GM19035 (cell line): ENCODE results near the gene MASTL.
A peak's percentile ranks its signal among the peaks of the same experiment; 100 is the strongest.
"Not testable (repeated sequence)": the region's sequence is repeated elsewhere in the genome, so short reads cannot be mapped to it uniquely, and the experiment has no call there.

Experiments
- ATAC-seq: cut with Tn5 transposase; IDR thresholded peaks from one replicate; pipeline ENCODE4 v1.9.1; 2021; ENCODE audit not compliant: unreplicated experiment

Gene MASTL

DNA sequence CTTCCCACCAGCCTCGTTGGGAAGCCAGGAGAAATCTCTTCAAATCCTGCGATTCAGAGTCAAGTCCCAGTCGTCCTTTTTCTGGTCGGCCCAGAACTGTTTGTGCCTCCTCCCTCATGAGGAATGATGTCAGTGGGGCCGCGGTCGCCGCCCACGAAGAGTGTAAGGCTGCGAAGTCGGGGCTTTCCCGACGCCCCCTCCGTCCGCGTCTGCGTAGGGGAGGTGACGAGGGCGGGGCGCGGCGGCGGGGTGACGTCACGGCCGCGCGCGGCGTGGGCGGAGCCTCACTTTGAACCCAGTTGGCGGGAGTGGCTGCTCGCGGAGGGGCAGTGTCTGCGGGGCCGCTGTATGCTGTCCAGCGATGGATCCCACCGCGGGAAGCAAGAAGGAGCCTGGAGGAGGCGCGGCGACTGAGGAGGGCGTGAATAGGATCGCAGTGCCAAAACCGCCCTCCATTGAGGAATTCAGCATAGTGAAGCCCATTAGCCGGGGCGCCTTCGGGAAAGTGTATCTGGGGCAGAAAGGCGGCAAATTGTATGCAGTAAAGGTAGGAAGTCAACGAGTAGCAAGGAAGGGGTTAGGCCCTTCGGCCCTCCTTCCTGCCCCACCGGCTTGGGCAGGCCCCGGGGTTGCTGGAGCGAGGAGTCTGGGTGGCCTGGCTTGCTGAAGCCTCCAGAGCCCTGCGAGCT, at the start of gene MASTL:
TSS of gene MASTL (plus strand) at position 287 of the 689 bp plus-strand sequence. CDS start at position 362, 75 bp downstream.
- peak; percentile 82 for ATAC-seq

DNA sequence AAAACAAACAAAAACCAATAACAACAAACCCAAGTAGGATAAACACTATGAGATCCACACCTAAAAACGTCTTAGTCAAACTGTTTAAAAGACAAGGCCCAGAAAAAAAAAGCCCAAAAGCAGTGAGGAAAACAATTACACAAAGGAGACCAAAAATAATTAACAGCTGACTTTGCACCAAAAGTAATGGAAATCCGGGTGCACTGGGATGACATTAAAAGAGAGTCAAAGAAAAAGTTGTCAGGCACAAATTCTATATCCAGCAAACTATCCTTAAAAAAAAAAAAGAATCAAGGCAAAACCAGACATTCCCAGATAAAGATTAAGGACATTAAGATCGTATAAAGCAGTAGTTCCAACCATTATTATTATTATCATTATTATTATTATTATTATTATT, 47.0 kb upstream of the MASTL start:
- no peak for ATAC-seq

DNA sequence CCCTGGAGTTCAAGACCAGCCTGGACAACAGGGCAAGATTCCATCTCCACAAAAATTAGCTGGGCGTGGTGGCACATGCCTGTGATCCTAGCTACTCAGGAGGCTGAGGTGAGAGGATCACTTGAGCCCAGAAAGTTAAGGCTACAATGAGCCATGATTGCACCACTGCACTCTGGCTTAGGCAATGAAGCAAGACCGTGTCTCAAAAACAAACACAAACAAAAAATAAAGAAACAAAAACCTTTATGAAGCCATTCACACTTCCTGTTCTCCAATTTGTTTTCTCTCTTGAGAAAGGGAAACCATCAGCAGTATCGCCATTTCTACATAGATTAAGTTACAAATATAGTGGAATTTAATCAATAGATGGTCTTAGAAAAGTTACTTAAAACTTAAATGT, 20.8 kb upstream of the MASTL start:
- no peak for ATAC-seq

DNA sequence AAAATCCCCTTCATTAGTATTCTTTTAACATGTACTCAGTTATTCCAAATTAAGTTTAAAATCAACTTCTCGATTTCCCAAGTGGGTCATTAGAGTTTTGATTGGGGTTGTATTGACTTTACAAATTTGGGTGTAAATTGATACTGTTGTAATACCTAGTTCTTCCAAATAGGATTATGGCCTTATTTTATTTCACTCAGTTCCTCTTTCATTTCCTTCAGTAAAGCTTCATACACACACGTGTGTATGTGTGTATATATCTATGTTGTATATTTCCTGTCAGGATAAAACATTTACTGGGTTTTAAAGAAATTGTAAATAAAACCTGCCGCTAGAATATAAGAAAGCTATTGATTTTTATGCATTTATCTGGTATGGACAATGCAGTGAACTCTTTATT, 16.9 kb upstream of the MASTL start:
- no peak for ATAC-seq

DNA sequence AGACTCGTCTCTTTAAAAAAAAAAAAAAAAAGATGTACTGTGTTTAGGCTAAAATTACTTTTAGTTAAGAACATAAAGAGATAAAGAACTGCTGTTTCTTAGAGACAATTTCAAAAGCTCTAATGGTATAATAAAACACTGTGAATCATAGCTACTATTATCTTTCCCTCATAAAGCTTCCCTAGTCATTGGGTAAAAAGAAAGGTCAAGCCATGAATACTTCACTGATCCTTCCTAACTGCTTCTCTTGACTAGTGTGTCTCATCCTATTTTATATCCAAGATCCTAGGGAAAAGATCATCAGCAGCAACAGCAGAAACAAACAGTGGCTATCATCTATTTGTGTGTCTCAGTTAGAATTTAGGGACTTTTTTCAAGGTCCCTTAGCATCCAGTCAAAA, 11.5 kb upstream of the MASTL start:
- ATAC-seq: no peak

DNA sequence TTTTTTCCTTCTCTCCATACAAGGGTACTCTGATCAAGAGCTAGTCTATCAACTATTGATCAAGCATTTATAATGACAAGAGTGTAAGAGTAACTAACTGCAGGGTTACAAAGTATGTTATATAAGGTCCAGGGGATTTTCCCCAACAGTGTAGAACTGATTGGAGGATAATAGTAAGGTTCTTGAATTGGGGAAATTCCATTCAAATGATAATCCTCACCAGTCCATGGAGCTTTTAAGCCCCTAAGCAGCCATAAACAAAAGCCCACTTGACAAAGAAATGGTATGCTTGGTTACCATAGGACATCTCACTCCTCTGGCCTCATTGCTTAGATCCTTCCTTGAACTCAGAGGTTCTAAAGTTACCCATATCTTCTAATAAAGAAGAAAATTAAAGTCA, 9.2 kb upstream of the MASTL start:
- no peak for ATAC-seq

DNA sequence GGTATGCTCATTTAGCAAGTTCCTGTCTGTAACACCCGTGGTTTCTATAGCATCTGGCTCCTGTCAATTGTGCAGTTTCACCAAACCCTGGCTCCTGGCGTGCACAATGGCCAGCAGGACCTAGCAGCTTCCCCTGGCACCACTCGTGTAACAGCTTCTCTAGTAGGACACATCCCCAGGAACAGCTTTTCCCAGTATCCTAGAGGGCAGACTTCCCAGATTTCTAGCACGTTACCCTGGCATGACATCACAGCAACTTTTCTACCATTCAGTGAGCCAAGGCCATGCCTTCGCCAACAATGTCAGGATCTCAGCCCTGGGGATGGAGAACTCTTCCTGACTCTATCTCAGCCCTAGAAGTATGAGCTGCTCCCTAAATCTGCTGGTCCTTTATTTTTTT, 7.5 kb upstream of the MASTL start:
- ATAC-seq: no peak

DNA sequence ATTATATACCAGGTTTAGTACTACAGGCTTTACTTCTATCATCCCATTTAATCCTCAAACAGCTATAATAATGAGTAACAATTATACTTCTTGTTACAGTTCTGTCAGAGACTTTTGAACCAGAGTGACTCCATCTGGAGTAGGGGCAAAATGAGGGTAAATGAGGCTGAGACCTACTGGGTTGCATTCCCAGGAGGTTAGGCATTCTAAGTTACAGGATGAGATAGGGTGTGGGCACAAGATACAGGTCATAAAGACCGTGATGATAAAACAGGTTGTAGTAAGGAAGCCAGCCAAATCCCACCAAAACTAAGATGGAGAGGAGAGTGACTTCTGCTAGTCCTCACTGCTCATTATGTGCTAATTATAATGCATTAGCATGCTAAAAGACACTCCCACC, 4.9 kb upstream of the MASTL start:
- ATAC-seq: no peak

DNA sequence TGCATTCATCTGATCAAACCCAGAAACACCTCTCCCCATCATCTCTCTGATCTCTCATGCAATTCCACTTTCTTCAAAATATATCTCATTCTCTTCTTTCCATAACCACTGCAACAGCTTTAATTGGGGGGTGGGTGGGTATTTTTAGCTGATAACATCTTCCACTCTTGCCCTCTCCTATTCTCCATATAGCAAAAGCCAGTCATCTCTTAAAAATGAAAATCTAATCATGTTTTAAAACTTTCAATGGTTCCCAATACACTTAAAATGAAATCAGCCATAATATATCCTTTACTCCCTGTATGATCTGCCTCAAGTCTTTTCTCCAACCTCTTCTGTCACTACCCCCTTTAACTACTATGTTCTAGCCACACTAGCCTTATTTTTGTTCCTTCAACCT, 2.5 kb upstream of the MASTL start:
- no peak for ATAC-seq

DNA sequence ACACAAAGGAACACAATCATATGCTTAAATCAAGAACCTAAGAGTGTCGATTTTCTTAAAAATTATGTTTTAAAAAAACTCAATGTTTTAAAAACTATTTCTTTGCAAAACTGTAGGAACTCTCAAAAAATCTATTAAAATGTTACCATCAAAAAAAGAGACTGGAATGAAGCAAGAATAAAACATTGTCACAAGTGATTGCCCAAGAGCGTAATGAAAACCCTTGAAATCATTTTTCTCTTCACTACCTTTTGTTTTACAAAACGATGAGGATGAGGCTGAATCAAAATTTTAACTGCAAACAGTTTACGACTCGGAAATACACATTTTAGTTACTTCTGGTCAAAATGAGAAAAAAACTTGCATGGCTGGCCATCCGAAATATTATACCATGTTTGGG, 1.8 kb upstream of the MASTL start:
- ATAC-seq: no peak

DNA sequence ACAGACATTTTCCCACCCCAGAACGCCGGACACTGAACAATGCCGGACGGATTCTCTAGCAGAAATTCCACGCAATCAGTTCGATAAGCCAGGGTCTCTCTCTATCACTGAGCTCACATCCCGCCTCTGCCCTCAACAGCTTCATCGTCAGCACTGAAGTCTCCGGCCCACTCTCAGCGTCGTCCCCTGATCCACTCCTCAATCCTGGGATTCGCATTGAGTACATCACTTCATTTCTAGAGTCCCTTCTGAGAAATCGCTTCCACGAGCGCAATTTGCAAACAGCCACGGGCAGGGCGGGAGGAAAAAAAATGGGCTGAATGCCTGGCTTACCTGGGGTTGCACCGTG, 1.3 kb upstream of the MASTL start:
- ATAC-seq: peak; percentile 18

DNA sequence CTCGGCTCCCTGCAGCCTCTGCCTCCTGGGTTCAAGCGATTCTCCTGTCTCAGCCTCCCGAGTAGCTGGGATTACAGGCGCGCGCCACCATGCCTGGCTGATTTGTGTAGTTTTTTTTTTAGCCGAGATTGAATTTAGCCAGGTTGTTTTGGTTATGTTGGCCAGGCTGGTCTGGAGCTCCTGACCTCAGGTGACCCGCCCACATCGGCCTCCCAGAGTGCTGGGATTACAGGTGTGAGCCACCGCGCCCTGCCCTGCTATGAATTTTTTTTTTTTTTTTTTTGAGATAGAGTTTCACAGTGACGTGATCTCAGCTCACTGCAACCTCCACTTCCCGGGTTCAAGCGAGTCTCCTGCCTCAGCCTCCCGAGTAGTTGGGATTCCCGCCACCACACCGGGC, 1.4 kb downstream of the MASTL start:
- not testable (repeated sequence) for ATAC-seq

DNA sequence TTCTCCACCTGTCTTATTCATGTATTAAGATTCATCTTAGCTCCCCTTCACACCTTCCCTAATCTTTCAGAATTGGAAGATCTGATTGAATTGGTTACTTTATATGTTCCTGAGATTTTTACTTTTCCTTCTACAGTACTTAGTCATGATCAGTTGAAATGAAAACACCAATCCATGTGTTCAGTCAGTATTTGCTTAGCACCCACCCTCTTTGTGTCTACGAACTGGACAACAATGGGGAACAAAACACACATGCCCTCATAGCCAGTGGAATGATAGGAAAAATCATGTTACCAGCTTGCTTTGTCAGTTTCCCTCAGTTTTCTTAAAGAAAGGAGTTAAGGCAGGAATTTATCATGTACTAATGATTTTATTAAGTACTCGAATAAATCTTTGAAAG, 2.0 kb downstream of the MASTL start:
- ATAC-seq: no peak

DNA sequence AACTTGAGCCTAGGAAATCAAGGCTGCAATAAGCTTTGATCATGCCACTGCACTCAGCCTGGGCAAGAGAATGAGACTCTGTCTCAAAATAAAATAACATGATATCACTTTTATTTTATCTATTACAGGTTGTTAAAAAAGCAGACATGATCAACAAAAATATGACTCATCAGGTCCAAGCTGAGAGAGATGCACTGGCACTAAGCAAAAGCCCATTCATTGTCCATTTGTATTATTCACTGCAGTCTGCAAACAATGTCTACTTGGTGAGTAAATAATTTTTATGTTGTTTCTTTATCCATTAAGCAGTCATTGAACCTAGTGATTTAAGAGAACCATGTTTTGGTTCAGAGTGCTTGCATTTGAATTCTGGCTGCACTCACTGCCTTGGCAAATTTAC, 3.3 kb downstream of the MASTL start:
- ATAC-seq: no peak

DNA sequence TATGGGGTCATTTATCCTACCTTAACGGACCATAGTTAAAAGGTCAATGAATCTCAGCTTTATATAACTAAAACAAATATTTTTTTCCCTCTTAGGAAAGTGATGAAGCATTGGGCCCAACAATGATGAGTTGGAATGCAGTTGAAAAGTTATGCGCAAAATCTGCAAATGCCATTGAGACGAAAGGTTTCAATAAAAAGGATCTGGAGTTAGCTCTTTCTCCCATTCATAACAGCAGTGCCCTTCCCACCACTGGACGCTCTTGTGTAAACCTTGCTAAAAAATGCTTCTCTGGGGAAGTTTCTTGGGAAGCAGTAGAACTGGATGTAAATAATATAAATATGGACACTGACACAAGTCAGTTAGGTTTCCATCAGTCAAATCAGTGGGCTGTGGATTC, 14.7 kb downstream of the MASTL start:
- ATAC-seq: no peak

DNA sequence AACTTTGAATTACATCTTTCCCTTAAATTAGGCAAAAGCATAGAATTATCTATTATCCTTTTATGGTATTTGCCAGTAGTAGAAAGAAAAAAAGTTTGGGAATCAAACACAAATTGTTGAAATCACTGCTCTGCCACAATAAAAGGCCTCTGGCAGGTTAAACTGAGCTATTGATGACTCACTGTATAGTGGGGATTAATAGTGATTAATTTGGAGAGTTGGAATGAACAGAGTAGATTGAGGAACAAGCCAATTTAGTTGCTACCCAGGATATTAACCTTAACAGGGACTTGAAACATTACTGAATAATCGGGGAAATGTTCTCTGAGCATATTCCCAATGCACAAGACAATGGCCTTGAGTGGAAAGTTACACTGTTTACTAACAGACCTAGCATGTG, 33.1 kb downstream of the MASTL start:
- ATAC-seq: no peak

DNA sequence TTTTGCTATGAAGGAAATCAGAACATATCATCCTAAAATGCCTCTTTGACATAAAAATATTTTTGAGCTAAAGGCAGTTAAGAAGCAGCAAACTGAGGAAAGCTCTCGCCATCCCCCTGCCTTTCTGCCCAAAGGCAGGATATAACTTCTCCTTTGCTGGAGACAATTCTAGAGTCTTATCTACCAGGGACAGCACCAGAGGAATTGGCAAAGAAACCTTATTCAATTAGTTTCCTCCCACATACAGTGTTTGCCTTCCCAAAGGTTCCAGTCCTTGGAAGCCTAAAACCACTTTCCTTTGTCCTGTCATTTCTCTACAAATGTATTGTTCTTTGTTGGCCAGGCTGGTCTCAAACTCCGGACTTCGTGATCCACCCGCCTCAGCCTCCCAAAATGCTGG, 33.7 kb downstream of the MASTL start:
- no peak for ATAC-seq

DNA sequence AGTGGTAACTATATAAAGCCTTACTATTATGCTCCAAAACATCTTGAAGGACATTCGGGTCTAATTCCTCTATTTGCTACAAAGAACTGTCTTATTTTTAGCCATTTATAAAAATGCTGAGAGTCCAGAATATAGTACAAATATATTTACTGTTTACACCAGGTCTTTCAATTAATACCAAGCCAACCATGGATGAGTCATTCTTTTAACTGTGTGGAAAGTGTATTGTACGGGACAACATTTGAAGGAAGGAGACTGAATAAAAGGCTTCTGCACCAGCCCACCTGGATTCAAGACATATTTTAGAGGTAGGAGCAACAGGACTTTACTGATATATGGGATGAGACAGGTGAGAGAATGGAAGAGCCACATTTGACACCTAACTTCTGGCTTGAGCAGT, 35.4 kb downstream of the MASTL start:
- no peak for ATAC-seq

DNA sequence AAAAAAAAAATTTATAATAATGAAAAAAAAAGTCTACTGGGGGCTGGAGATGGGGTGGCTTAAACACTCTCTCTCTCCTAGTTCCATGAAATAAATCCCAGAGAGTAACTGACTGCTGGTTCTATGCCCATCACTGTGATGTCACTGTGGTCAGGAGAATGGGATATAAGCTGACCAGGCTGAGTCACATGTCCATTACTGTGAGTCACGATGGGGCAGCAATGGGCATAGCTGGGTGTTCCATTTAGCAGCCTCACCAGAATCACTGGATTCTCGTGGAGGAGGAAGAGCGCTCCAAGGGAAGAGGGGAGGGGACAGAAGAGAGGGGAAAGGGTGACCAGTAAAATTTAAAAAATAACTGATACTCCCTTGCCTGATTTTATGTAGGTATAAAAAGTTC, 37.1 kb downstream of the MASTL start:
- ATAC-seq: no peak

DNA sequence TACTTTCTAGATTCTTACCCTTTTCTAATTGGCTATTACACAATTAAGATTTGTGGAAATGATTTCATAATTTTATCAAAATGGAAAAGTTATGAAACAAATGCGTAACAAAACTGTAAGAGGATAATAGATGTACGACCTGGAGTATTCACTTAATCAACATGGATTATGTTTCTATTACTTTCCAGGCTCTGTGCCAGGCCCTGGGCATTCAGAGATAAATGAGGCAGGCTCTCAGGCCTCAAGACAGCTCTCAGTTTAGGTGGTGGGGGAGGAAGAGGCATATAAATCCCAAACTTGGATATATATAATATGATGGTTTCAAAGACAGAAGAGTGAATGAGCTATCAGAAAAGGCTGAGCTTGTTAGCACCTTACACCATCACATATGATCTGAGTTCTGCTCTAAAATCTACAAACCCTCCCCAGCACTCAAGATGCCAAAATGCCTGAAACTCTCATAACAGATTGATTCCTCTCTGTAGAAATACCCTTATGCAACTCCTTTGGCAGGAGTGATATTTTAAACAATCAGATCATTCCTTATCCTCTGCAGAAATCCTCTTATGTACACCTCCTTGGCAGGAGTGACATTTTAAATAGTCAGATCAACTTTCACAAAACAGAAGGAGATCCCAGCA, 42.9 kb downstream of the MASTL start:
- ATAC-seq: no peak

DNA sequence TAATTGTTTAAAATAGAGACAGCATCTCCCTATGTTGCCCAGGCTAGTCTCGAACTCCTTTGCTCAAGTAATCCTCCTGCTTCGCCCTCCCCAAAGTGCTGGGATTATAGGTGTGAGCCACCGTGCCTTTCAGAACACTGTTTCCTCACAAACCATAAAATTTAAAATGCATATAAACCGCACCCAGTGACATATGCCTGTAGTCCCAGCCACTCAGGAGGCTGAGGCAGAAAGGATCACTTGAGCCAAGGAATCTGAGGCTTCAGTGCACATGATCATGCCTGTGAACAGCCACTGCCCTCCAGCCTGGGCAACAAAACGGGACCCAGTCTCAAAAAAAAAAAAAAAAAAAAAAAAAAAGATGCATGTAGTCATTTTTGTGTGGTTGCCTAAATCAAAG, 48.7 kb downstream of the MASTL start:
- no peak for ATAC-seq

DNA sequence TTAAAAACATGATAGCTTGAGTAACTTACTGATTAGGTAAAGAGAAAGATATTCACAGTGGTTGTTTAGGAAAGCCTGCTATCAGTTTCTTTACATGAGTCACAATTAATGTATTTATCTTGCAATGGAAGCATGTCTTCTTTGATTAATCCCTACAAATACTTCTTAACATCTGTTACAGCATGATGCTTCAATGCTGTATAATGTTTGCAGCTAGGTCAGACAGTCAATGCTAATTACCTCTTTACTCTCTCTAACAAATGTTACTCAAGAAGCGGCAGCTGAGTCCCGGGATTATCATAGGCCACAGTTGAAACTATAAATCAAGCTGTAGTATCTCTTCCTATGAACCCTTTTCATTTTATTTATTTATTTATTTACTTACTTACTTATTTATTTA, 52.2 kb downstream of the MASTL start:
- ATAC-seq: no peak

DNA sequence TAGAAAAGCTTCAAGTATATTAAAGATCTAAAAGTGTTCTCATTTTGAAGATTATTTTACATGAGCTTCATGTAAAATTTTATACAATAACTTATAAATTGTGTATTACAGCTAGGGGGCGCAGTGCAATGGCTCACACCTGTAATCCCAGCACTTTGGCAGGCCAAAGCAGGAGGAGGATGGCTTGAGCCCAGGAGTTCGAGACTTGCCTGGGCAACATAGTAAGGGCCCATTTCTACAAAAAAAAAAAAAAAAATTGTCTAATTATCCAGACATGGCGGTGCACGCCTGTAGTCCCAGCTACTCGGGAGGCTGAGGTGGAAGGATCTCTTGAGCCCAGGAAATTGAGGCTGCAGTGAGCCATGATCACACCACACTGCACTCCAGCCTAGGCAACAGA, 68.8 kb downstream of the MASTL start:
- ATAC-seq: no peak
